HUES48 (cell line): ENCODE results near the gene CES2.
"Not testable (repeated sequence)": the region's sequence is repeated elsewhere in the genome, so short reads cannot be mapped to it uniquely, and the experiment has no call there.

ENCODE experiments used
- H3K27ac ChIP-seq: one replicate; pipeline ENCODE4 v1.7.0; 2013; ENCODE audit warnings: low read depth, low read length, inconsistent platforms
- H3K27me3 ChIP-seq: 2 replicates; pipeline ENCODE4 v1.6.1; 2013; ENCODE audit warnings: mild to moderate bottlenecking, low read length; ENCODE audit not compliant: control insufficient read depth, insufficient read depth
- H3K36me3 ChIP-seq: 2 replicates; pipeline ENCODE4 v1.6.1; 2013; ENCODE audit warnings: low read length; ENCODE audit not compliant: control insufficient read depth, insufficient read depth
- H3K4me1 ChIP-seq: 2 replicates; pipeline ENCODE4 v1.6.1; 2013; ENCODE audit warnings: mild to moderate bottlenecking, low read length; ENCODE audit not compliant: control insufficient read depth, insufficient read depth
- H3K4me3 ChIP-seq: 2 replicates; pipeline ENCODE4 v1.5.1; 2013; ENCODE audit warnings: mild to moderate bottlenecking, low read depth, low read length
- H3K9ac ChIP-seq: 2 replicates; pipeline ENCODE4 v1.6.1; 2013; ENCODE audit warnings: mild to moderate bottlenecking, low read depth, low read length, moderate library complexity
- H3K9me3 ChIP-seq: 2 replicates; pipeline ENCODE4 v1.6.1; 2013; ENCODE audit warnings: low read length; ENCODE audit not compliant: control insufficient read depth, insufficient read depth

Gene CES2

GRCh38 chr16:66928702-66929388 is 6.5 kb upstream of the CES2 start:
- H3K9ac ChIP-seq = no peak overlapping the region
- H3K4me3 ChIP-seq = no peak overlapping the region
- H3K36me3 ChIP-seq = no peaks in the 10 kb centered on the region; the same call in 1 of the 2 replicates
- H3K4me1 ChIP-seq = no peaks in the 10 kb centered on the region; the same call in 1 of the 2 replicates
- H3K9me3 ChIP-seq = no peaks in the 10 kb centered on the region
- peaks cover 41% of the 10 kb centered on the region for H3K27me3 ChIP-seq
- H3K27ac ChIP-seq = no peak overlapping the region

- H3K27ac ChIP-seq = no peak overlapping the region
- H3K9me3 ChIP-seq = no peaks in the 10 kb centered on the region
- H3K9ac ChIP-seq = no peak overlapping the region
- H3K27me3 ChIP-seq = peaks cover 32% of the 10 kb centered on the region
- H3K4me3 ChIP-seq = no peak overlapping the region
- H3K36me3 ChIP-seq = no peaks in the 10 kb centered on the region; the same call in 1 of the 2 replicates
- peaks cover 2% of the 10 kb centered on the region; the same call in 1 of the 2 replicates for H3K4me1 ChIP-seq
These were observed 5.1 kb upstream of the CES2 start for GRCh38 chr16:66930189-66930588.

DNA sequence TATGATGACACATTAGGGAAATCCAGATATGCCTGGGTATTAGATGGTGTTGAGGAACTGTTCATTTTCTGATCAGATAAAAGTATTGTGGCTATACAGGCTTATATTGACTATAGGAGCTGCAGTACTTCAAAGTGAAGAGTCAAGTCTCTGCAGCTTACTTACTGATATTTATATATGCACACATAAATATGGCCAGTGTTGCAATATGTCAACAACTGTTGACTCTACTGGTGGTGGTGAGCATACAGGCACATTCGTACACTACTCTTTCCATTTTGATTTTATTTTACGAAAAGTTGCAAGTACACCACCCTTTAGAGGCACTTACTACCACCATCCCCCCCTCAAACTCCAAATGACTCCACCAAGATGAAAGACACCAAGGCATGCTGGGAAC is 3.7 kb upstream of the CES2 start:
- no peak overlapping the region for H3K9ac ChIP-seq
- H3K27ac ChIP-seq = no peak overlapping the region
- H3K4me3 ChIP-seq = no peak overlapping the region
- no peaks in the 10 kb centered on the region for H3K9me3 ChIP-seq
- peaks cover 23% of the 10 kb centered on the region for H3K27me3 ChIP-seq
- H3K36me3 ChIP-seq = no peaks in the 10 kb centered on the region; the same call in 1 of the 2 replicates
- peaks cover 5% of the 10 kb centered on the region; the same call in 1 of the 2 replicates for H3K4me1 ChIP-seq

DNA sequence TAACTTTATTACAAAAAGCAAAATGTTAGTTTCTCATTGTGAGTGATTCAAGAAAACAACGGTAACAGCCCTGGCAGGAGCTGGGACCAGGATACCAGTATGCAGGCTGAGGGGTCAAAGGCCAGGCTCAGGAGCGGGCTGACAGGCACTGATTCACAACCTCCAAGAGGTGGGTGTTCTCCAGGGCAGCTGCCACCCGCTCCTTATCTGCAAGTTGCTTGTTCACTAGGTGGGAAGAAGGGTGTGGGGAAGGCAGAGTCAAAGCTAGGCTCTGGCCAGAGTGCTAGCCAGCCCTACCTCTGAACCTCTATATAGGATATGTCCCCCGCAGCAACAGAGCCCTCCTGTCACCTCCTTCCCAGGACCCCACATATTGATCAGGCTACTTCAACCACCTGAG is 3.2 kb upstream of the CES2 start:
- Histone ChIP-seq H3K9me3 (no peaks in the 10 kb centered on the region), H3K9ac (no peak overlapping the region), H3K4me1 (peaks cover 5% of the 10 kb centered on the region; the same call in 1 of the 2 replicates), H3K36me3 (no peaks in the 10 kb centered on the region; the same call in 1 of the 2 replicates), H3K27ac (no peak overlapping the region), H3K27me3 (peaks cover 19% of the 10 kb centered on the region), H3K4me3 (no peak overlapping the region)

GRCh38 chr16:66933776-66934137 is 1.6 kb upstream of the CES2 start:
- no peak overlapping the region for H3K27ac ChIP-seq
- H3K4me1 ChIP-seq = 0 out of 2 replicates have a peak, but pooled peaks cover 5% of the 10 kb centered on the region
- H3K27me3 ChIP-seq = peaks cover 13% of the 10 kb centered on the region
- H3K9ac ChIP-seq = peak overlapping the region; percentile 29; the same call in 1 of the 2 replicates
- H3K36me3 ChIP-seq = no peaks in the 10 kb centered on the region; the same call in 1 of the 2 replicates
- peak overlapping the region; percentile 72 for H3K4me3 ChIP-seq
- no peaks in the 10 kb centered on the region for H3K9me3 ChIP-seq

DNA sequence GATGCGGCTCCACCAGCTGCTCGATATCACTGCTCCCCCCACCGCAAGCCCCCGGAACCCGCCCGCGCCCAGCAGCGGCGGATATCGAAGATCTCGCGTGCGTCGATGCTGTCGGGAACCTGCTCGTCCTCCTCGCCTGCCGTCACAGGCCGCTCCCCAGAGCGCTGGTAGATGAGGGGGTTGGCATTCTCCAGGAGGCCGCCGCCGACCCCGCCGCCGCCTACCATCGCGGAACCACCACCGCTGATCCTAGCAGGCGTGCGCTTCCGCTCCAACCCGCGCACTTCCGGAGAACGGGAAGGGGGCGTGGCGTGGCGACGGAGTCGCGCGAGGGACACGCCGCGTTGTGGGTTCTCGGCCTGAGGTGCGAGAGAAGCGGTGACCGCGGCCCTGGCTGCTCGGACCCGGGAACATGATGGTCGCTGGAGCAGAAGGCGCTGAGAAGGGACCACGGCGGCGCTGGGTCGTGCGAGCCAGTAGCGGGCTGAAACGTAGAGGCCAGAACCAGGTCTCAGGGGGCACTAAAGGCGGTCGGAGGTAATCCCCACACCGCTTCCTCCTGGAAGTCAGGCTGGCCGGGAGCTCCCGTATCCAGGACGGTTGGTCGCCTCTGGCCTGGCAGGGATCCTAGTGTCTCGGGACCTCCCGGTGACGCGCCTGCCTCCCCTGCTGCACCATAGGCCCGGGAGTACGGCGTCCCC is 1.0 kb upstream of the CES2 start, which contains the start of gene CIAO2B:
TSS of gene CIAO2B (minus strand) at position 265 of the 701 bp plus-strand sequence. CDS start at position 227, 38 bp downstream.
- Histone ChIP-seq H3K36me3 (no peaks in the 10 kb centered on the region; the same call in 1 of the 2 replicates), H3K9ac (peak within 1 kb of the TSS; percentile 29), H3K4me1 (0 out of 2 replicates have a peak, but pooled peaks cover 5% of the 10 kb centered on the region), H3K4me3 (peak within 1 kb of the TSS; percentile 72), H3K27ac (no peak within 1 kb of the TSS), H3K27me3 (peaks cover 13% of the 10 kb centered on the region), H3K9me3 (no peaks in the 10 kb centered on the region)

DNA sequence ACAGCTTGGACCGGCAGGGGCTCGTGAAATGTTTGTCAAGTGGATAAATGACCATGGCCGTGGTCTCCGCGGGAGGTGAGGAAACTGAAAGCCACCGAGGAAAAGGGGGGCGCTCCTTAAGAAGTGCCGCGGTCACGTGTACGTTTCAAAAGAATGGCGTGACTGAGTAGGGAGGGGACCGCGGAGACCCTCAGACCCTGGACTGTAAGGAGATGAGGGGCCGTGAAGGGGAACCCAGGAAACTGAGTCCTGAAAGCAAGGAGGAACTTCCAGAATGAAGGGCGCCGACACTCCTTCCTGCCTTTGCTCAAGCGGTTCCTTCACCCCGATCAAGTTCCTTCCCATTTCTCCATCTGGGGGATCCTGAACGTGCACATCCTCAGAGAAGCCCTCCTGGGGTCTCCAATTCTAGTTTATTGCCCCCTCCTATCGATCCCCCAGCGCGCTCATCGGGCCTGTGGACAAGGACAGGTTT is 440 bp upstream of the CES2 start:
- H3K27me3 ChIP-seq = peaks cover 13% of the 10 kb centered on the region
- H3K9me3 ChIP-seq, H3K27ac ChIP-seq, H3K4me1 ChIP-seq, H3K36me3 ChIP-seq: not testable (repeated sequence)
- peak overlapping the region; percentile 72 for H3K4me3 ChIP-seq
- peak overlapping the region; percentile 27 for H3K9ac ChIP-seq

GRCh38 chr16:66936462-66936861 is 1.1 kb downstream of the CES2 start:
- Histone ChIP-seq H3K27me3 (peaks cover 13% of the 10 kb centered on the region), H3K9me3 (no peaks in the 10 kb centered on the region), H3K36me3 (peaks cover 15% of the 10 kb centered on the region), H3K4me3 (no peak overlapping the region), H3K9ac (no peak overlapping the region), H3K4me1 (0 out of 2 replicates have a peak, but pooled peaks cover 5% of the 10 kb centered on the region), H3K27ac (no peak overlapping the region)

DNA sequence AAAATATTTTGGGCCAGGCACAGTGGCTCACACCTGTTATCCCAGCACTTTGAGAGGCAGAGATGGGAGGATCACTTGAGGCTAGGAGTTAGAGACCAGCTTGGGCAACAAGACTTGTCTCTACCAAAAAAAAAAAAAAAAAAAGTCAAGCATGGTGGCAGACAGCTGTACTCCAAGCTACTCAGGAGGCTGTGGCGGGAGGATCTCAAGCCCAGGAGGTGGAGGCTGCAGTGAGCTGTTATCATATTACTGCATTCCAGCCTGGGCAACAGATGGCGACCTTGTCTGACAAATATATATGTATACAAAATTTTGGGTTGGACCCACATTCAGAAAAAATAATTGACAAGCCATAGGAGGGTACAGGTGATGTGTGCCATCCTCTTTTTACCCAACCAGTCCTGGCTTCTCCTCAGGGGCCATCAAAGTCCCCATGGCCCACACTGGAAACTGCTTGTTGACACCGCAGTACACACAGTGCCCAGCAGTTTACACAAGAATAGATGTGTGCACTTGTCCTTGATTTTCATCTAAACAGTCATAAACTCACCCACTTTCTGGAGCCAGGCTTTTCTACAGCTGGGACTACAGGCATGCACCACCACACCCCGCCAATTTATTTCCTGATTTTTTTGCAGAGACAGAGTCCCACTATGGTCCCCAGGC is 1.7 kb downstream of the CES2 start:
- H3K36me3 ChIP-seq = peaks cover 20% of the 10 kb centered on the region

GRCh38 chr16:66937725-66938337 is 2.5 kb downstream of the CES2 start:
- Histone ChIP-seq H3K27ac (no peak overlapping the region), H3K4me3 (no peak overlapping the region), H3K4me1 (0 out of 2 replicates have a peak, but pooled peaks cover 5% of the 10 kb centered on the region), H3K9ac (no peak overlapping the region), H3K27me3 (peaks cover 13% of the 10 kb centered on the region), H3K9me3 (no peaks in the 10 kb centered on the region), H3K36me3 (peaks cover 27% of the 10 kb centered on the region)

More for the DNA sequence above, 1.7 kb downstream of the CES2 start:
- H3K9ac ChIP-seq = no peak overlapping the region
- peaks cover 13% of the 10 kb centered on the region for H3K27me3 ChIP-seq
- H3K4me1 ChIP-seq = 0 out of 2 replicates have a peak, but pooled peaks cover 5% of the 10 kb centered on the region
- H3K9me3 ChIP-seq = no peaks in the 10 kb centered on the region
- no peak overlapping the region for H3K27ac ChIP-seq
- H3K4me3 ChIP-seq = no peak overlapping the region
